T-helper 22 cell (primary cell): ENCODE measurements around the gene IMP4.

Source experiments
- DNase-seq: peaks from one replicate; pipeline ENCODE4 v3.0.0-alpha.2; 2020; ENCODE audit warnings: low read depth

The IMP4 gene

GRCh38 chr2:130336877-130337734, 5.6 kb upstream of the IMP4 start:
- DNase-seq = peak; percentile 17

- no peak for DNase-seq
These were observed 4.9 kb upstream of the IMP4 start for GRCh38 chr2:130337735-130338325.

- DNase-seq = no peak
These were observed 3.8 kb upstream of the IMP4 start for GRCh38 chr2:130338793-130339345.

GRCh38 chr2:130339885-130340745, 2.6 kb upstream of the IMP4 start:
- no peak for DNase-seq

- DNase-seq = no peak
These were observed 1.1 kb upstream of the IMP4 start for GRCh38 chr2:130341562-130342019.

- peak; percentile 85 for DNase-seq
These were observed 621 bp upstream of the IMP4 start for GRCh38 chr2:130342020-130342532.

- DNase-seq = no peak
These were observed 1.9 kb downstream of the IMP4 start for GRCh38 chr2:130344578-130344977.

- DNase-seq = no peak
These were observed 2.4 kb downstream of the IMP4 start for GRCh38 chr2:130345091-130345490.

- no peak for DNase-seq
These were observed 2.9 kb downstream of the IMP4 start for GRCh38 chr2:130345611-130346010.

- DNase-seq = no peak
These were observed 3.5 kb downstream of the IMP4 start for GRCh38 chr2:130346041-130346740.

GRCh38 chr2:130346741-130347066, 4.0 kb downstream of the IMP4 start:
- no peak for DNase-seq

- no peak for DNase-seq
These were observed 4.7 kb downstream of the IMP4 start for GRCh38 chr2:130347220-130347925.

GRCh38 chr2:130349174-130349573, 6.5 kb downstream of the IMP4 start:
- no peak for DNase-seq

GRCh38 chr2:130351711-130352110, 9.0 kb downstream of the IMP4 start:
- no peak for DNase-seq

GRCh38 chr2:130352237-130352636, 9.5 kb downstream of the IMP4 start:
- no peak for DNase-seq

- DNase-seq = no peak
These were observed 10.8 kb downstream of the IMP4 start for GRCh38 chr2:130353291-130354138.

GRCh38 chr2:130354139-130354428, 11.4 kb downstream of the IMP4 start:
- no peak for DNase-seq

GRCh38 chr2:130355172-130355577, 12.5 kb downstream of the IMP4 start:
- no peak for DNase-seq

- DNase-seq = peak; percentile 27
These were observed 13.1 kb downstream of the IMP4 start, which contains the start of gene PTPN18 for GRCh38 chr2:130355578-130356431. PTPN18 (plus strand) TSS chr2:130356056; CDS start chr2:130356108, 52 bp downstream.
